LNCAP (cell line): ENCODE data around the gene SETD3.

ENCODE experiments used
- CTCF ChIP-seq: fragments of 450-650 bp; IDR thresholded peaks from 2 replicates; pipeline ENCODE4 v1.5.1; 2017; ENCODE audit warnings: mild to moderate bottlenecking

SETD3 gene

DNA sequence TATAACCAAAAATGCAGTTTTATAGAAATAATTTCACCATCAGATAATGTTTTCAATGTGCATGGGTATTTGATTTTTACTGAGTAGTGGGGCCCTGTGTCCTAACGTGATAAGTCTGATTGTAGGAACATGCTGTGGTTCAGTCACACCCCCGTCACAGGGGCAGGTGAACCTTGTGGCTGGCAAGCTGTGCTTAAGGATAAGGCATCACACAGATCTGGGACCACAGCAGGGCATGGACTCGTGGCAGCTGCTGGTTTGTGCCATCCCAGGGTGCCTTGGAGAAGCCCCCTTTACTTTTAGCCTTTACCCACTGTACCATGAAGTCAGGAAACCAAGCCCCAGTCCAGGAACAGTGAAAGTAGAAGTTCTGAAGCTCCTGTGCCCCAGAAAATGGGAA is 17.2 kb upstream of the SETD3 start:
- no peak for TF ChIP-seq CTCF

DNA sequence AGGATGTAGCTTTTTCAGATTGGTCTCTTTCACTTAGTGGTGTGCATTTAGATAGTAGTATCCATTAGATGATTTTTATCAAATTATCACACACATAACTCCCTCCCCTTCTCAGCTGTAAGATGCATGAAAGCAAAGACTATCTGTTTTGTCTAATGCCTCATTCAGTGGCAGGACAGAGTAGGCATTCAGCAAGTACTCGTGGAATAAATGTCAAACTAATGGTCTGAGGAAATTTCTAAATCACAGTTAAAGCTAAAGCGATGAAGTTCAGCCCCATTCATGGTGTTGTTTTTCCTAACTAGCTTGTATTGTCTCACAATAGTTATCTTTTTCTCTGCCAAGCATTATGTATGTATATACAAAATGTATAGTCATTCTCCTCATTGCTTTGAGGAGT is 16.7 kb upstream of the SETD3 start:
- no peak for TF ChIP-seq CTCF

GRCh38 chr14:99484106-99484505 is 3.4 kb upstream of the SETD3 start:
- TF ChIP-seq CTCF: no peak

GRCh38 chr14:99481745-99482099 is 1.1 kb upstream of the SETD3 start:
- no peak for TF ChIP-seq CTCF

DNA sequence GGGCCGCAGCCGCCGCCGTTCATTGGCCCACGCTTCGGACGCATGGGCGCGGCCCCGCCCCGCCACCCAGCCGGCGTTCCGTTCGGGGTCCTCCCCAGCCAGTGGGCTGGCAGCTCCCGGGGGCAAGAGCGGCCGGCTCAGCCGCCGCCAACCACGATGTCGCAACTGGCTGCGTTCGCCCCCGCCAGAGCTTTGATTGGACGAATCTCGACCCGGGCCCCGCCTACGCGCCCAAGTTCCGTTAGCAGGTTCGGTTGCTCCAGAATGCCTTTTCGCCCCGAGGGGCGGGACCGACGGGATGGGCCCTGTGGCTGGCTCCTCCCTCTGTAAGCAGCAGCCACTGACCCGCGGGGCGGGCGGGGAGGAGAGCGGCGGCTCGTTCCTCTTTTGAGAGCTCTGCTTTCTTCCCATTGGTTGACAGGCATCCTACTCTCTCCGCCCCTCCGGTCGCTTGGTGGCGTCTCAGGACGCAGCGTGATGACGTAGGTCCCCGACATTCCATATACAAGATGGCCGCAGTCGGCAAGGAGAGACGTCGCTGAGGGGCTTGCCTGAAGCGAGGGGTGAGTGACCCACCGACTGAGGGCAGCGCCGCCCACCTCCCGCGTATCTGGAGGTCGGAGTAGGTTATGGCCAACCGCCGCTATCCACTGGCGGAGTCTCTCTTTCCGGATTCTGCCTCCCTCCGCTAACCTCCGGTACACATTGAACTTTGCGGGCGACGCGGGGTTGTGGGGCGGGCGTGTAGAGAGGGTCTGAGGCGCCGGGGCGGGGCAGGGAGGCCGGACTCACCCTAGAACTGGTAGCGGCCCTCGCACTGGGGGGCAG is 472 bp upstream of the SETD3 start, which contains the start of gene CCNK:
CCNK (plus strand) TSS at position 493 of the 828 bp plus-strand sequence. CDS start 11,269 bp downstream, outside the sequence.
- no peak for TF ChIP-seq CTCF

DNA sequence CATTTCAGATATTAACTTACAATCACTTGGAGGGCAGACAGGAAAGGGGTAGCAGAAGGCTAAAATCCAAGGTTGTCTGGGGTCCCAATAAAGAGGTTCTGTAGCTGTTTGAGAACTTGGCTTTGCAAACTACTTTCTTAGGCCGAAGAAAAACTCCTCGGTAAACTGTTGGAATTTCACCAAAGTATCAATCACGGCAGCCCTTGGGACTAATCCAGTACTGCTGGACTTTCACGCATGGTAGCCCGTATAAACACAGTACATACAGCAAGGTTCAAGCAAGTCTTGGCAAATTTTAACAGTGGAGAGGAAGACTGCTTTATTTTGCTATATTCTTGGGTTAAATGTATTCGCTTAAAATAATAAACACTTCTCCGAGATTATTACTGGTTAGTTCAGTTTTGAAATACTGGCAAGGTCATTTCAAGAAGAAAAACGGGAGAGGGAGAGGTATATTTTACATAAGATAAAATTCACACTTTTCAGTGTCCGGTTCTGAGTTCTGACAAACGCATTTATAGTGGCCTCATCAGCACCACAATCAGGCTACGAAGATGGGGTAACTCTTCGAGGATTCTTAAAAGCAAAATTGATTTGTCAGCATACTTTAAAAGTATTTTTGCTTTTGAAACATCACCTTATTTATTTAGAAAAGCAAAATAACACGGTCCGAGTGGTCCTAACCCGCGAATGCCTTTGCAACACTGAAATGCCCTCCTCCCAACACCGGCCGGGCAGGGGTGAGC is 1.3 kb downstream of the SETD3 start:
- no peak for TF ChIP-seq CTCF

DNA sequence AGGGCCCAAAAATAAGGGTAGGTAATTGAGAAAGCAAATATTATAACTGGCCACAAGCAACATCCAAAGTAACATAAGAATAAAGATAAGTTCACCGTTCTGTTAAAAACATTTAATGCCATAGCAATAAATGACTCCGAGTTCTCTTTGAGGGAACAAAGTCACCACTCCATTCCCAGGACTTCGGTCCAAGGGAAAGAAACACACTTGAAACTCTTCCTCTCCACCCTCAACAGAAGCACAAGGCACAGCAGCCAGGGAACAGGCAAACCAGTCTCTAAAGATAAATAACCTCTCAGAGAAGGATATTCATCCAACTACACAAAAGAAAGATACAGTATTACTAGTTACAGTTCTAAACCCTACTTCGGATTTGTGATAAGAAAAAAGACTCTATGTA is 2.5 kb downstream of the SETD3 start:
- TF ChIP-seq CTCF: no peak
